ENCODE data around the gene GPRC5B.

DNA sequence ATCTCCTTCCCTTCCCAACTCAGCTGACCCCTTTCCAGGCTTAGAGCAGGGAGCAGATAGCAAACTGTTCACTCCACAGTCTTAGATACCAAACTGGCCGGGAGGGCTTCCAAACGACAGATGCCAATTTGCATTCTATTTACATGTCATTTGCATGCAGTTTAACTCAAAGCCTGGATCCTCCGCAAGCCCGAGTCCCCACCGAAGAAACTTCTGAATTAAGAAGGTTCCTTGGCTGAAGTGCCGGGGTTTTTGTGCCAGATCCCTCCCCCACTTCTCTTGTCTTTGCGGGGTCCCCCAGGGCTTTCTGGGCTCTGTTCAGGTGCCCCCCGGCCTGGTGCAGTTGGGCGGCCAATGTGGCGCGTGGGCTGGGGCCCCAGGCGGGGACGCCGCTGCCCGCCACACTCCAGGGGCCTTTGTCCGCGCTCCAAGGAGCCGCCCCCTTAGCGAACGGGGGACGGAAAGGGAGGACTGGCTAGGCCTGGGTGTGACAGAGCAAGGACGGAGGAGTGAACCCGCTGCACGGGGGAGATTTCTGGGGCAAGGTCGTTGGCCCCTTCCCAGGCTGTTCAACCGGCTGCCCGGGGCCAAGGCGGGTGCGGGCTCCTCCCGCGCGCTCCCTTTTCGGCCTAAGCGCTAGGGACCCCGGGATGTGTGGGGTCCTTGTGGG, 1.2 kb downstream of the GPRC5B start:
- TF ChIP-seq CTCF (conservative IDR thresholded peaks at IDR 0.05) (no peak), ZFX (IDR thresholded peaks at IDR 0.05) (no peak)
